Stimulated activated CD8-positive, alpha-beta memory T cell treated with anti-CD3 and anti-CD28 coated beads, Interleukin-7, amount 100 ng/mL, for 48 hours (primary cell): ENCODE measurements around the gene THUMPD1.
A peak's percentile ranks its signal among the peaks of the same experiment; 100 is the strongest.
"Not testable (repeated sequence)": the region's sequence is repeated elsewhere in the genome, so short reads cannot be mapped to it uniquely, and the experiment has no call there.

Experiments
- DNase-seq, 2 donors: peaks; one replicate each; pipeline ENCODE4 v3.0.0-alpha.2; 2020; ENCODE audit warnings: low read depth in 1 of 2; ENCODE audit errors: extremely low read depth in 1 of 2

The THUMPD1 gene

GRCh38 chr16:20750558-20750957 is 8.9 kb upstream of the THUMPD1 start:
- DNase-seq = no peak

GRCh38 chr16:20749474-20749873 is 7.9 kb upstream of the THUMPD1 start:
- DNase-seq = no peak

GRCh38 chr16:20747030-20747816 is 5.6 kb upstream of the THUMPD1 start:
- DNase-seq = no peak

- DNase-seq = no peak
Measured at GRCh38 chr16:20746461-20746860, 4.8 kb upstream of the THUMPD1 start.

GRCh38 chr16:20744922-20745440 is 3.4 kb upstream of the THUMPD1 start:
- DNase-seq = no peak

GRCh38 chr16:20743591-20743990 is 2.0 kb upstream of the THUMPD1 start:
- DNase-seq = no peak

GRCh38 chr16:20740901-20741521 is 607 bp downstream of the THUMPD1 start:
- DNase-seq = peak; percentile 82 to 84

GRCh38 chr16:20740007-20740883 is 1.4 kb downstream of the THUMPD1 start:
- DNase-seq = no peak

GRCh38 chr16:20735490-20735889 is 6.1 kb downstream of the THUMPD1 start:
- no peak for DNase-seq

GRCh38 chr16:20734782-20735181 is 6.8 kb downstream of the THUMPD1 start:
- no peak for DNase-seq

GRCh38 chr16:20734056-20734455 is 7.6 kb downstream of the THUMPD1 start:
- DNase-seq = no peak

- DNase-seq = no peak
Measured at GRCh38 chr16:20729141-20729540, 12.5 kb downstream of the THUMPD1 start.

GRCh38 chr16:20727181-20727580 is 14.4 kb downstream of the THUMPD1 start:
- no peak for DNase-seq

GRCh38 chr16:20726661-20727060 is 15.0 kb downstream of the THUMPD1 start:
- DNase-seq = no peak

GRCh38 chr16:20720251-20720650 is 21.4 kb downstream of the THUMPD1 start:
- DNase-seq = no peak

GRCh38 chr16:20717718-20718117 is 23.9 kb downstream of the THUMPD1 start:
- DNase-seq = not testable (repeated sequence)

- DNase-seq = no peak
Measured at GRCh38 chr16:20711277-20711911, 30.2 kb downstream of the THUMPD1 start.

- DNase-seq = not testable (repeated sequence)
Measured at GRCh38 chr16:20708129-20708528, 33.5 kb downstream of the THUMPD1 start.

GRCh38 chr16:20707461-20707860 is 34.2 kb downstream of the THUMPD1 start:
- DNase-seq = no peak

- not testable (repeated sequence) for DNase-seq
Measured at GRCh38 chr16:20705972-20706371, 35.6 kb downstream of the THUMPD1 start.

- no peak for DNase-seq
Measured at GRCh38 chr16:20704281-20704680, 37.3 kb downstream of the THUMPD1 start.
